Measurements from ENCODE around the gene ZNF451. TPM values are rescaled to one million over a fixed set of nuclear protein-coding genes. Genes with fewer than 3 reads are reported as not detected.

ZNF451 gene
- polyA plus RNA-seq, 1 donor from 2014 or later, result 60.2 TPM

GRCh38 chr6:57048577-57048976, 41.4 kb upstream of the ZNF451 start:
- H2AFZ ChIP-seq (ENCODE audit: low read depth, low read length), result no peak overlapping the region
- H3F3A ChIP-seq (ENCODE audit: insufficient read depth, low read length, poor library complexity, severe bottlenecking), result peaks cover 5% of the 10 kb centered on the region
- no peak overlapping the region for H3K27ac ChIP-seq (ENCODE audit: low read length)
- no peaks in the 10 kb centered on the region for H4K20me1 ChIP-seq (ENCODE audit: insufficient read depth)
- H3K9me3 ChIP-seq (ENCODE audit: low read length), result no peaks in the 10 kb centered on the region
- H3K36me3 ChIP-seq (ENCODE audit: insufficient read depth, low read length), result no peaks in the 10 kb centered on the region
- no peaks in the 10 kb centered on the region for H3K9me2 ChIP-seq (ENCODE audit: insufficient read depth, low read length)
- peak overlapping the region; percentile 59 for H3K4me3 ChIP-seq (ENCODE audit: low read length)
- H3K9ac ChIP-seq (ENCODE audit: low read length), result no peak overlapping the region
- no peaks in the 10 kb centered on the region for H3K27me3 ChIP-seq (ENCODE audit: insufficient read depth, low read depth, low read length)
- peak overlapping the region; percentile 65 for H3K4me2 ChIP-seq (ENCODE audit: low read length)
- H3K79me2 ChIP-seq (replicated peaks; ENCODE audit: insufficient read depth, low read length), result peaks cover 28% of the 10 kb centered on the region
- TF ChIP-seq TAF1 (IDR thresholded peaks at IDR 0.05; ENCODE audit: low read depth) (no peak), REST (IDR thresholded peaks at IDR 0.05; ENCODE audit: borderline replicate concordance) (no peak), MXI1 (conservative IDR thresholded peaks at IDR 0.05; ENCODE audit: poor library complexity, severe bottlenecking) (no peak), SMC3 (conservative IDR thresholded peaks at IDR 0.05; ENCODE audit: poor library complexity) (no peak), RAD21 (conservative IDR thresholded peaks at IDR 0.05) (no peak), EZH2 (IDR thresholded peaks at IDR 0.05; ENCODE audit: borderline replicate concordance, insufficient read depth, low read length, poor library complexity, severe bottlenecking) (no peak), EP300 (conservative IDR thresholded peaks at IDR 0.05; ENCODE audit: poor library complexity, severe bottlenecking) (no peak), CTCF (IDR thresholded peaks at IDR 0.05; ENCODE audit: poor library complexity, severe bottlenecking) (no peak), POLR2AphosphoS5 (IDR thresholded peaks at IDR 0.05) (no peak)

GRCh38 chr6:57063847-57064246, 26.1 kb upstream of the ZNF451 start:
- H3K9me2 ChIP-seq (ENCODE audit: insufficient read depth, low read length), result no peaks in the 10 kb centered on the region
- no peaks in the 10 kb centered on the region for H3K27me3 ChIP-seq (ENCODE audit: insufficient read depth, low read depth, low read length)
- no peaks in the 10 kb centered on the region for H4K20me1 ChIP-seq (ENCODE audit: insufficient read depth)
- H3K4me3 ChIP-seq (ENCODE audit: low read length), result no peak overlapping the region
- no peaks in the 10 kb centered on the region for H3K36me3 ChIP-seq (ENCODE audit: insufficient read depth, low read length)
- no peaks in the 10 kb centered on the region for H3K79me2 ChIP-seq (replicated peaks; ENCODE audit: insufficient read depth, low read length)
- H2AFZ ChIP-seq (ENCODE audit: low read depth, low read length), result no peak overlapping the region
- H3K4me2 ChIP-seq (ENCODE audit: low read length), result no peak overlapping the region
- TF ChIP-seq MXI1 (conservative IDR thresholded peaks at IDR 0.05; ENCODE audit: poor library complexity, severe bottlenecking) (no peak), EP300 (conservative IDR thresholded peaks at IDR 0.05; ENCODE audit: poor library complexity, severe bottlenecking) (no peak), CTCF (IDR thresholded peaks at IDR 0.05; ENCODE audit: poor library complexity, severe bottlenecking) (no peak), RAD21 (conservative IDR thresholded peaks at IDR 0.05) (no peak), TAF1 (IDR thresholded peaks at IDR 0.05; ENCODE audit: low read depth) (no peak), SMC3 (conservative IDR thresholded peaks at IDR 0.05; ENCODE audit: poor library complexity) (no peak), REST (IDR thresholded peaks at IDR 0.05; ENCODE audit: borderline replicate concordance) (no peak), EZH2 (IDR thresholded peaks at IDR 0.05; ENCODE audit: borderline replicate concordance, insufficient read depth, low read length, poor library complexity, severe bottlenecking) (no peak), POLR2AphosphoS5 (IDR thresholded peaks at IDR 0.05) (no peak)
- H3K27ac ChIP-seq (ENCODE audit: low read length), result no peak overlapping the region
- H3K9ac ChIP-seq (ENCODE audit: low read length), result no peak overlapping the region
- no peaks in the 10 kb centered on the region for H3F3A ChIP-seq (ENCODE audit: insufficient read depth, low read length, poor library complexity, severe bottlenecking)
- no peaks in the 10 kb centered on the region for H3K9me3 ChIP-seq (ENCODE audit: low read length)

Data from neural cell (in vitro differentiated cells).